Measurements from ENCODE around the gene PLCH1.

The PLCH1 gene

GRCh38 chr3:155443815-155444214 lies 301.1 kb downstream of the PLCH1 start (continued):
- TF ChIP-seq, protein P1, sequence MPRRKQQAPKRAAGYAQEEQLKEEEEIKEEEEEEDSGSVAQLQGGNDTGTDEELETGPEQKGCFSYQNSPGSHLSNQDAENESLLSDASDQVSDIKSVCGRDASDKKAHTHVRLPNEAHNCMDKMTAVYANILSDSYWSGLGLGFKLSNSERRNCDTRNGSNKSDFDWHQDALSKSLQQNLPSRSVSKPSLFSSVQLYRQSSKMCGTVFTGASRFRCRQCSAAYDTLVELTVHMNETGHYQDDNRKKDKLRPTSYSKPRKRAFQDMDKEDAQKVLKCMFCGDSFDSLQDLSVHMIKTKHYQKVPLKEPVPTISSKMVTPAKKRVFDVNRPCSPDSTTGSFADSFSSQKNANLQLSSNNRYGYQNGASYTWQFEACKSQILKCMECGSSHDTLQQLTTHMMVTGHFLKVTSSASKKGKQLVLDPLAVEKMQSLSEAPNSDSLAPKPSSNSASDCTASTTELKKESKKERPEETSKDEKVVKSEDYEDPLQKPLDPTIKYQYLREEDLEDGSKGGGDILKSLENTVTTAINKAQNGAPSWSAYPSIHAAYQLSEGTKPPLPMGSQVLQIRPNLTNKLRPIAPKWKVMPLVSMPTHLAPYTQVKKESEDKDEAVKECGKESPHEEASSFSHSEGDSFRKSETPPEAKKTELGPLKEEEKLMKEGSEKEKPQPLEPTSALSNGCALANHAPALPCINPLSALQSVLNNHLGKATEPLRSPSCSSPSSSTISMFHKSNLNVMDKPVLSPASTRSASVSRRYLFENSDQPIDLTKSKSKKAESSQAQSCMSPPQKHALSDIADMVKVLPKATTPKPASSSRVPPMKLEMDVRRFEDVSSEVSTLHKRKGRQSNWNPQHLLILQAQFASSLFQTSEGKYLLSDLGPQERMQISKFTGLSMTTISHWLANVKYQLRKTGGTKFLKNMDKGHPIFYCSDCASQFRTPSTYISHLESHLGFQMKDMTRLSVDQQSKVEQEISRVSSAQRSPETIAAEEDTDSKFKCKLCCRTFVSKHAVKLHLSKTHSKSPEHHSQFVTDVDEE (CRISPR knock-in tag; IDR thresholded peaks at IDR 0.05), result no peak
- TF ChIP-seq TCF4 (CRISPR knock-in tag; IDR thresholded peaks at IDR 0.05; ENCODE audit: borderline replicate concordance) (no peak), ZFP3 (CRISPR knock-in tag; IDR thresholded peaks at IDR 0.05) (no peak), ZNF8 (CRISPR knock-in tag; IDR thresholded peaks at IDR 0.05) (no peak), ZFP30 (CRISPR knock-in tag; IDR thresholded peaks at IDR 0.05) (no peak)
- TF ChIP-seq, protein P2, sequence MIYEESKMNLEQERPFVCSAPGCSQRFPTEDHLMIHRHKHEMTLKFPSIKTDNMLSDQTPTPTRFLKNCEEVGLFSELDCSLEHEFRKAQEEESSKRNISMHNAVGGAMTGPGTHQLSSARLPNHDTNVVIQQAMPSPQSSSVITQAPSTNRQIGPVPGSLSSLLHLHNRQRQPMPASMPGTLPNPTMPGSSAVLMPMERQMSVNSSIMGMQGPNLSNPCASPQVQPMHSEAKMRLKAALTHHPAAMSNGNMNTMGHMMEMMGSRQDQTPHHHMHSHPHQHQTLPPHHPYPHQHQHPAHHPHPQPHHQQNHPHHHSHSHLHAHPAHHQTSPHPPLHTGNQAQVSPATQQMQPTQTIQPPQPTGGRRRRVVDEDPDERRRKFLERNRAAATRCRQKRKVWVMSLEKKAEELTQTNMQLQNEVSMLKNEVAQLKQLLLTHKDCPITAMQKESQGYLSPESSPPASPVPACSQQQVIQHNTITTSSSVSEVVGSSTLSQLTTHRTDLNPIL (CRISPR knock-in tag; IDR thresholded peaks at IDR 0.05; ENCODE audit: low read depth), result no peak

DNA sequence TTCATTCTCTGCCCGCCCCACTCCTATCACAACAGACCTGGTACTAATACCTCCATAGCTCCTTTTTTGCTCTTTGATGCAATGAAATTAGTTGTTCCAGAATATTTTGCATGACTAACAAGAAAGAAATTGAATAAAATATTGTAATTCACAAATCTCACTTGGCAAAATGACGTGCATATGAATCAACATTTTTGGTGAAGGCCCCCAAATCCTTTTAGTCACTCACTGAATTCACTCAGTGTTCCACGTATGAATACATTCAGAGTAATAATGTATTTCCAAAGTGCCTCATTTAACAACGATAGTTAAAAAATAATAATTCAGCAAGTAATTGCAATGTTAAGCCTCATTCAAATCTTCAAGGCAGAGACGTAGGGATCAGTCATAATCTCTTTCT lies 302.8 kb downstream of the PLCH1 start:
- TF ChIP-seq PATZ1 (CRISPR knock-in tag; IDR thresholded peaks at IDR 0.05; ENCODE audit: borderline replicate concordance) (no peak), POU6F1 (CRISPR knock-in tag; IDR thresholded peaks at IDR 0.05; ENCODE audit: borderline replicate concordance, low read depth) (no peak), SNAI2 (CRISPR knock-in tag; IDR thresholded peaks at IDR 0.05) (no peak), ZFP30 (CRISPR knock-in tag; IDR thresholded peaks at IDR 0.05) (no peak), ZNF565 (CRISPR knock-in tag; conservative IDR thresholded peaks at IDR 0.05; ENCODE audit: low read depth) (no peak), ESRRG (CRISPR knock-in tag; IDR thresholded peaks at IDR 0.05) (no peak), TCF4 (CRISPR knock-in tag; IDR thresholded peaks at IDR 0.05; ENCODE audit: borderline replicate concordance) (no peak), ZC3H10 (CRISPR knock-in tag; IDR thresholded peaks at IDR 0.05) (no peak), ZFP3 (CRISPR knock-in tag; IDR thresholded peaks at IDR 0.05) (no peak), OSR1 (CRISPR knock-in tag; IDR thresholded peaks at IDR 0.05) (no peak), PPARA (CRISPR knock-in tag; IDR thresholded peaks at IDR 0.05; ENCODE audit: borderline replicate concordance) (no peak), GLIS3 (CRISPR knock-in tag; IDR thresholded peaks at IDR 0.05) (no peak)
- no peak for ATAC-seq

DNA sequence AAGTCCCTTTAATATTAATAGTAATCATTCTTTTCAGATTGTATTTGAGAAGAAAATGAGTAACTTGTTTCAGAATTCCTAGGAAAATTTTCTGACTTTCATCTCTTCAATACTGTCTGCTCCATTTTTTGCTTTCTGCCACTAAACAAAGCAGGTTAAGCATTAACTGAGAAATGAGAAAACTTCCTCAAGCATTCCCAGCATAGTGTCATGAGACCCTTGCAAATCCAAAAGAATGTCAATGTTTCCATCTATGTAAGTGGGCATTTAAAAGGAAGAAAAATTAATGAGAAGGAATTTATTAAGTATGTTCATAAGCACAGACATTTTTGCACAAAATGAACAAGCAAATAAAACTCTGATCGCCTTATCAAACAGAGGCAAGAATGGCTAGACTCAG lies 303.4 kb downstream of the PLCH1 start:
- TF ChIP-seq ZFP30 (CRISPR knock-in tag; IDR thresholded peaks at IDR 0.05) (no peak), ZC3H10 (CRISPR knock-in tag; IDR thresholded peaks at IDR 0.05) (no peak), TCF4 (CRISPR knock-in tag; IDR thresholded peaks at IDR 0.05; ENCODE audit: borderline replicate concordance) (no peak), ZNF565 (CRISPR knock-in tag; conservative IDR thresholded peaks at IDR 0.05; ENCODE audit: low read depth) (no peak), ESRRG (CRISPR knock-in tag; IDR thresholded peaks at IDR 0.05) (no peak)
- no peak for ATAC-seq

- ATAC-seq, result no peak
- TF ChIP-seq TCF4 (CRISPR knock-in tag; IDR thresholded peaks at IDR 0.05; ENCODE audit: borderline replicate concordance) (no peak), SNAI2 (CRISPR knock-in tag; IDR thresholded peaks at IDR 0.05) (no peak), RARB (CRISPR knock-in tag; IDR thresholded peaks at IDR 0.05) (no peak), ZC3H10 (CRISPR knock-in tag; IDR thresholded peaks at IDR 0.05) (no peak), PATZ1 (CRISPR knock-in tag; IDR thresholded peaks at IDR 0.05; ENCODE audit: borderline replicate concordance) (no peak), ZNF8 (CRISPR knock-in tag; IDR thresholded peaks at IDR 0.05) (no peak), PPARA (CRISPR knock-in tag; IDR thresholded peaks at IDR 0.05; ENCODE audit: borderline replicate concordance) (no peak), POU6F1 (CRISPR knock-in tag; IDR thresholded peaks at IDR 0.05; ENCODE audit: borderline replicate concordance, low read depth) (no peak), TOX (CRISPR knock-in tag; IDR thresholded peaks at IDR 0.05; ENCODE audit: borderline replicate concordance) (no peak), ESRRG (CRISPR knock-in tag; IDR thresholded peaks at IDR 0.05) (no peak), ZFP3 (CRISPR knock-in tag; IDR thresholded peaks at IDR 0.05) (no peak)
- TF ChIP-seq, protein P2 (CRISPR knock-in tag; IDR thresholded peaks at IDR 0.05; ENCODE audit: low read depth), result no peak
- TF ChIP-seq, protein P1 (CRISPR knock-in tag; IDR thresholded peaks at IDR 0.05), result no peak
Observed at GRCh38 chr3:155441026-155441425, 303.8 kb downstream of the PLCH1 start.
